Measurements from ENCODE around the gene PCDHGA3.
"Not testable (repeated sequence)": the region's sequence is repeated elsewhere in the genome, so short reads cannot be mapped to it uniquely, and the experiment has no call there.

The PCDHGA3 gene

GRCh38 chr5:141343242-141343952 lies at the start of gene PCDHGA3:
TSS of gene PCDHGA3 (plus strand) at chr5:141343829. CDS start at chr5:141344034, 205 bp downstream.
- no peaks in the 10 kb centered on the region for H3K4me1 Mint-ChIP-seq
- no peak within 1 kb of the TSS for H3K4me3 Mint-ChIP-seq
- H3K9me3 Mint-ChIP-seq, result peaks cover 87% of the 10 kb centered on the region
- TF ChIP-seq CTCF (IDR thresholded peaks at IDR 0.05), result no peak
- H3K36me3 Mint-ChIP-seq (ENCODE audit: low read depth), result peaks cover 23% of the 10 kb centered on the region
- H3K27me3 Mint-ChIP-seq (ENCODE audit: low read depth, poor library complexity), result peaks cover 3% of the 10 kb centered on the region
- no peak within 1 kb of the TSS for H3K27ac Mint-ChIP-seq
- DNase-seq, result no peak

GRCh38 chr5:141298376-141298775 lies 45.3 kb upstream of the PCDHGA3 start:
- Mint-ChIP-seq H3K36me3 (ENCODE audit: low read depth) (peaks cover 78% of the 10 kb centered on the region), H3K4me3 (no peak overlapping the region), H3K4me1 (no peaks in the 10 kb centered on the region), H3K27me3 (ENCODE audit: low read depth, poor library complexity) (peaks cover 2% of the 10 kb centered on the region), H3K9me3 (peaks cover 98% of the 10 kb centered on the region), H3K27ac (no peak overlapping the region)
- DNase-seq, result no peak
- no peak for TF ChIP-seq CTCF (IDR thresholded peaks at IDR 0.05)

- peaks cover 96% of the 10 kb centered on the region for H3K9me3 Mint-ChIP-seq
- peaks cover 76% of the 10 kb centered on the region for H3K36me3 Mint-ChIP-seq (ENCODE audit: low read depth)
- TF ChIP-seq CTCF (IDR thresholded peaks at IDR 0.05), result no peak
- no peak within 1 kb of the TSS for H3K4me3 Mint-ChIP-seq
- DNase-seq, result no peak
- H3K4me1 Mint-ChIP-seq, result no peaks in the 10 kb centered on the region
- no peaks in the 10 kb centered on the region for H3K27me3 Mint-ChIP-seq (ENCODE audit: low read depth, poor library complexity)
- H3K27ac Mint-ChIP-seq, result no peak within 1 kb of the TSS
Observed at GRCh38 chr5:141303756-141304155, 39.9 kb upstream of the PCDHGA3 start, which contains the start of gene SLC25A2. TSS of gene SLC25A2 (minus strand) at chr5:141304049. CDS start at chr5:141303865, 184 bp downstream.

- H3K27me3 Mint-ChIP-seq (ENCODE audit: low read depth, poor library complexity), result no peaks in the 10 kb centered on the region
- H3K4me1 Mint-ChIP-seq, result no peaks in the 10 kb centered on the region
- DNase-seq, result no peak
- H3K36me3 Mint-ChIP-seq (ENCODE audit: low read depth), result peaks cover 90% of the 10 kb centered on the region
- no peak overlapping the region for H3K4me3 Mint-ChIP-seq
- no peak overlapping the region for H3K27ac Mint-ChIP-seq
- no peak for TF ChIP-seq CTCF (IDR thresholded peaks at IDR 0.05)
- H3K9me3 Mint-ChIP-seq, result peaks cover 97% of the 10 kb centered on the region
Observed at GRCh38 chr5:141306630-141307029, 37.0 kb upstream of the PCDHGA3 start.

GRCh38 chr5:141313711-141314110 lies 29.9 kb upstream of the PCDHGA3 start:
- no peak for TF ChIP-seq CTCF (IDR thresholded peaks at IDR 0.05)
- Mint-ChIP-seq H3K4me1 (no peaks in the 10 kb centered on the region), H3K4me3 (no peak overlapping the region), H3K27ac (no peak overlapping the region), H3K36me3 (ENCODE audit: low read depth) (peaks cover 100% of the 10 kb centered on the region), H3K27me3 (ENCODE audit: low read depth, poor library complexity) (peaks cover 6% of the 10 kb centered on the region), H3K9me3 (peaks cover 100% of the 10 kb centered on the region)
- no peak for DNase-seq

GRCh38 chr5:141316963-141317362 lies 26.7 kb upstream of the PCDHGA3 start:
- H3K4me1 Mint-ChIP-seq, H3K4me3 Mint-ChIP-seq, H3K27ac Mint-ChIP-seq, DNase-seq: not testable (repeated sequence)
- Mint-ChIP-seq H3K36me3 (ENCODE audit: low read depth) (peaks cover 97% of the 10 kb centered on the region), H3K9me3 (peaks cover 100% of the 10 kb centered on the region), H3K27me3 (ENCODE audit: low read depth, poor library complexity) (peaks cover 21% of the 10 kb centered on the region)
